OCI-LY3 (cell line): ENCODE data around the gene DOK7.

Experiments used
- H2AFZ ChIP-seq: fragments of 200-600, 300-600 bp; shearing (Covaris generic); 2 replicates; pipeline ENCODE4 v1.6.0; 2014; ENCODE audit warnings: antibody characterized with exemption, low read depth, low read length
- H3K27ac ChIP-seq: fragments of 200-600, 300-600 bp; sonication (generic); 2 replicates; pipeline ENCODE4 v1.5.1; 2014; ENCODE audit warnings: mild to moderate bottlenecking, low read length, moderate library complexity, mixed read lengths
- H3K27me3 ChIP-seq: fragments of 200-600, 300-600 bp; sonication (generic); 2 replicates; pipeline ENCODE4 v1.6.1; 2014; ENCODE audit warnings: low read depth, low read length, mixed read lengths
- H3K36me3 ChIP-seq: fragments of 200-600, 300-600 bp; sonication (generic); replicated peaks from 2 replicates; pipeline ENCODE3; 2014; ENCODE audit warnings: low read depth, low read length, mixed read lengths
- H3K4me1 ChIP-seq: fragments of 300-600, 200-600 bp; sonication (generic); 2 replicates; pipeline ENCODE4 v1.6.1; 2014; ENCODE audit warnings: low read length, mixed read lengths
- H3K4me2 ChIP-seq: fragments of 200-600, 300-600 bp; sonication (generic); 2 replicates; pipeline ENCODE4 v1.6.1; 2014; ENCODE audit warnings: low read length, mixed read lengths
- H3K4me3 ChIP-seq: fragments of 300-600, 200-600 bp; sonication (generic); 2 replicates; pipeline ENCODE4 v1.5.1; 2014; ENCODE audit warnings: antibody characterized with exemption, mild to moderate bottlenecking, low read length, moderate library complexity
- H3K79me2 ChIP-seq: fragments of 300-600, 200-600 bp; shearing (Covaris generic); 2 replicates; pipeline ENCODE4 v1.6.1; 2014; ENCODE audit warnings: mild to moderate bottlenecking, low read length, mixed read lengths
- H3K9ac ChIP-seq: fragments of 300-600, 200-600 bp; shearing (Covaris generic); 2 replicates; pipeline ENCODE4 v1.6.0; 2014; ENCODE audit warnings: mild to moderate bottlenecking, low read length, moderate library complexity
- H3K9me3 ChIP-seq: fragments of 200-600, 300-600 bp; shearing (Covaris generic); 2 replicates; pipeline ENCODE4 v1.6.1; 2014; ENCODE audit warnings: low read length, mixed read lengths; ENCODE audit not compliant: insufficient read depth
- H4K20me1 ChIP-seq: fragments of 200-600, 300-600 bp; sonication (generic); 2 replicates; pipeline ENCODE4 v1.6.1; 2016; ENCODE audit warnings: low read length, mixed read lengths; ENCODE audit not compliant: insufficient read depth
- CTCF ChIP-seq: fragments of 200-600, 300-600 bp; sonication (generic); IDR thresholded peaks from 2 replicates; pipeline ENCODE4 v1.5.1; 2014; ENCODE audit warnings: antibody characterized with exemption, low read length, low read depth
- EZH2phosphoT487 ChIP-seq: fragments of 200-600 bp; shearing (Covaris generic); IDR thresholded peaks from 2 replicates; pipeline ENCODE4 v1.6.1; 2018; ENCODE audit warnings: antibody characterized with exemption, mixed run types, low read depth

DOK7 gene

GRCh38 chr4:3462321-3462789 is 751 bp upstream of the DOK7 start:
- no peak overlapping the region for H3K4me3 ChIP-seq
- no peaks in the 10 kb centered on the region for H3K9me3 ChIP-seq
- H2AFZ ChIP-seq, result no peak overlapping the region
- no peaks in the 10 kb centered on the region for H3K36me3 ChIP-seq
- H3K79me2 ChIP-seq, result no peaks in the 10 kb centered on the region
- no peaks in the 10 kb centered on the region for H3K4me1 ChIP-seq
- TF ChIP-seq EZH2phosphoT487, result no peak
- no peak for TF ChIP-seq CTCF
- H3K4me2 ChIP-seq, result no peak overlapping the region
- H3K27ac ChIP-seq, result no peak overlapping the region
- no peaks in the 10 kb centered on the region for H4K20me1 ChIP-seq
- H3K27me3 ChIP-seq, result peaks cover 14% of the 10 kb centered on the region
- no peak overlapping the region for H3K9ac ChIP-seq

DNA sequence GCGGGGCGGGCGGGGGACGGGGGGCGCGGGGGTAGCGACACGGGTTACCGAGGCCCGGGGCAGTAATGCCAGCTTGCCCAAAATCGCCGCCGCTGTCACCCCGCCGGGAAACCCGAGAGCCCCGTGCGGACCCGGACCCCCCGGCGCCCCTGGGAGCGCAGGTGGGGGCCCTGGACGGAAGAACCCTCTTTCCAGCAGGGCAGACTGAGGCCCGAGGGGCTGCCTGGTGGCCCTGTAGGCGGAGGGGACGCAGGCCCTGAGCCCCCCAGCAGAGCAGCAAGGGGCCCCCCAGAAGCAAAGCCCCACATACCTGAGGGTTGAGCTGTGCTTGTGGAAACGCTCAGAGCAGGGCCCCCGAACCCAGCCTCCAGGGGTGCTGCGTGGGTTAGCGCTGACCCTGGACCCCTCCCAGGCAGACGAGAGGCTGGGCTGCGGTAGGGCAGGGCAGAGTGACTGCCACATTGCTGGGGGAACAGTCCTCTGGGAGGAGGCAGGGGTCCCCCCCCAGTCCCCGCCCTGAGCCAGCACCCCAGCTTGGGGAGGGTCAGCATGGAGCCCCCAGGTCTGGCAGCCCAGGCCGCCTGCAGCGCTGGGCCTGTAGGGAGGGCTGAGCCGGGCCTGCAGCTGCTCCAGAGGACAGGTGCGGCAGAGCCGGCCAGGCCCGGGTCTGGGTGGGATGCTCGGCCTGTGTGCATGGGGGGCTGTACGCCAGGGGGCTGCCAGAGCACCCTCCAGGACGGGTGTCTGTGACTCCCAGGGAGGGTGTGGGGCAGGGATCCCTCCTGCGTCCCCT is 646 bp downstream of the DOK7 start:
- H3K9ac ChIP-seq, result no peak overlapping the region
- peaks cover 14% of the 10 kb centered on the region for H3K27me3 ChIP-seq
- TF ChIP-seq EZH2phosphoT487 (no peak), CTCF (no peak)
- no peak overlapping the region for H3K27ac ChIP-seq
- no peak overlapping the region for H2AFZ ChIP-seq
- no peak overlapping the region for H3K4me3 ChIP-seq
- H3K9me3 ChIP-seq, result no peaks in the 10 kb centered on the region
- H3K4me2 ChIP-seq, result no peak overlapping the region
- H4K20me1 ChIP-seq, result no peaks in the 10 kb centered on the region
- no peaks in the 10 kb centered on the region for H3K4me1 ChIP-seq
- no peaks in the 10 kb centered on the region for H3K79me2 ChIP-seq
- no peaks in the 10 kb centered on the region for H3K36me3 ChIP-seq

- Histone ChIP-seq H3K27me3 (peaks cover 14% of the 10 kb centered on the region), H3K36me3 (no peaks in the 10 kb centered on the region), H3K4me2 (no peak overlapping the region), H2AFZ (no peak overlapping the region), H3K79me2 (no peaks in the 10 kb centered on the region), H3K4me1 (no peaks in the 10 kb centered on the region), H3K9me3 (no peaks in the 10 kb centered on the region), H4K20me1 (no peaks in the 10 kb centered on the region), H3K4me3 (no peak overlapping the region), H3K27ac (no peak overlapping the region), H3K9ac (no peak overlapping the region)
- TF ChIP-seq CTCF, result no peak
- TF ChIP-seq EZH2phosphoT487, result no peak
Observed at GRCh38 chr4:3464349-3464905, 1.3 kb downstream of the DOK7 start.

GRCh38 chr4:3464911-3465697 is 2.0 kb downstream of the DOK7 start:
- H4K20me1 ChIP-seq, result no peaks in the 10 kb centered on the region
- H3K9me3 ChIP-seq, result no peaks in the 10 kb centered on the region
- H3K79me2 ChIP-seq, result no peaks in the 10 kb centered on the region
- H3K4me1 ChIP-seq, result no peaks in the 10 kb centered on the region
- no peak overlapping the region for H3K9ac ChIP-seq
- H3K27me3 ChIP-seq, result peaks cover 13% of the 10 kb centered on the region
- no peaks in the 10 kb centered on the region for H3K36me3 ChIP-seq
- H3K4me2 ChIP-seq, result no peak overlapping the region
- no peak overlapping the region for H3K27ac ChIP-seq
- no peak overlapping the region for H3K4me3 ChIP-seq
- TF ChIP-seq CTCF (no peak), EZH2phosphoT487 (no peak)
- no peak overlapping the region for H2AFZ ChIP-seq
